Muscle of arm (tissue), 12 donors: ENCODE results near the gene PSME3IP1. TPM values are rescaled to one million over a fixed set of nuclear protein-coding genes. Genes with fewer than 3 reads are reported as not detected.
"Not testable (repeated sequence)": the region's sequence is repeated elsewhere in the genome, so short reads cannot be mapped to it uniquely, and the experiment has no call there.

ENCODE experiments used
- DNase-seq: peaks from one replicate; pipeline ENCODE4 v3.0.0-alpha.2; 2013
- polyA plus RNA-seq, 12 donors: library from polyadenylated mRNA; unstranded; fragments of 120-200 nt; gene quantifications; one replicate each; pipeline ENCODE4 v1.2.1, GENCODE V29; 2013; ENCODE audit not compliant: insufficient read length in 12 of 12

PSME3IP1 gene
- polyA plus RNA-seq, 12 donors: 46.4 to 99.6 (median 60.1) TPM; not detected in 1

DNA sequence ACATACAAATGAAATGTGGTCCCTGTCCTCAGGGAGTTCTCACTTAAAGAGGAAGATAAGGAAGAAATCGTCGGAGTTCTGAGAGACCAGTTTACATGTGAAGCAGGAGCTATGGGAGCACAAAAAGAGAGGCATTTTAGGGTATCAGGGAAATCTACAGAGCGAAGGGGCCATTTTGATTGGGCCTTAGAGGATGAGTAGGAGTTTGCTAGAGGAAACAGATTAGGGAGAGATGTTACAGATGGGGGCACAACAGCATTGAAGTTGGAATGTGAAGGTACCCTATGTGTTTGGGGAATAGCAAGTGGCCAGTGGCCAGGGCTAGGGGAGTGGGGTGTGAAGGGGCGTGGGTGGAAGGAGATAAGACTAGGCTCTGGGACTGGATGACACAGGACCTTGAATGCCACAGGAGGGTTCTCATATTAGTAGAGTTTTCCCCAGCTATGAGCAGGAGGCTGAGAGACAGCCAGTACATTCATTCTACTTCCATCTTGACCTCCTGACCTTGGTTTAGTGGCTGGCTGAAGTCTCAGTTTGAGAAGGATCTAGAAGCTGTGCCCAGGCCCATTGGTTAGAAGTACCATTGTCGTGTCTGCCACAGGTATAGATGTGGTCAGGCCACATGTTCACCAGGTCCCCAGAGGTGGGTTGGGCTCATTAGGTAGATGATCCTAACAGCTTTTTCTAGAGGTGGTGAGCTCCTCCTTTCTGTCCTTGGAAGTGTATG, 58.6 kb downstream of the PSME3IP1 start:
- DNase-seq: no peak

DNA sequence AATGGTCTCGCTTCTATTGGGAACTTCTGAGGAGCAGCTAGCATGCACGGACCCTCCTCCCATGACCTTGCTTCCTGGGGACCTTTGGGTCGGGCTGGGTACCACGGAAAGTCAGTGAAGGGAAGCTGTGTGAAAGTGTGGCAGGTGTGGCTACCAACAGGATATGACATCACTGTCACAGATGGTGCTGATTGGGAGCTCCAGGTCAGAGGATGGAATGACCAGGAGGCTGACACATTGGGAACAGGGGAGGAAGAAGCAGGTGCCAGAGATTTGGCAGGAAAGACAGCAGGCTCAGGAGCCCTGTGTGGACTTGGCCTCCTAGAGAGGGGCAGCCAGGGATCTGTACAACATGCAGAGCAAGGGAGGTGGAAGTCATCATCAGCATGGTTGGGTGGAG, 59.4 kb downstream of the PSME3IP1 start:
- no peak for DNase-seq

DNA sequence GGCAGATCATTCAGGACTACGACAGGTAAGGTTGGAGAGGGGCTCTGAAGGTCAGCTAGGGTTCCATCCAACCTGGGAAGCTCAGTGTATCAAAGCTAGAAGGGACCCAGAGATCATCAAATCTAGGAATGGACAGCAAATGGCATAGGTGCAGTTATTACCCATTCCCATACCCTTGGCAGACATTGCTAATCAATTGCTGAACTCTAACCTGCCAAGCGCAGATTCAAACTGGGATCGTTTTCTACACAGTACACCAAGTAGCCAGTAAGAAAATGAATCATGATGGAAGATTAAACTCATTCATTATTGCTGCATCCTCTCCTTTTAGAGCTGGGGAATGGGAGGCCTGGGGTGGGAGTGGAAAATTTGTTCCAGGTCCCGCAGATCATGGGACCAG, 59.9 kb downstream of the PSME3IP1 start:
- DNase-seq: no peak

DNA sequence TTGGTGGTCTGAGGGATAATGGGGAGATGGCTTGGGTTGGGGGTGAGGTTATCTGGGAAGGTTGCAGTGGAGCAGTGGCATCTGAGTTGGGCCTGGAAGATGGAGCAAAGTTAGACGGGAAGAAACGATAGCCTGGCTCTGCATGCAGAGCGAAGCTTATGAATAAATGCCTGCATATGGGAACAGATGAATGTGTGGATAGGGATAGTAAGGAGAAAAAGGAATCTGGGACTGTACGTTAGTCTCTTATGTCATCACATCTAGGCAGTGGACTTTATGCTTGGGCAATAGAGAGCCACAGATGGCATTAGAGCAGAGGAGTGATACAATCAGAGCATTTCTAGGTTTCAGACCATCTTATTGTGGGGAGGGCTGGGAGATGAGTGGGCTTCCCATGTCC, 60.5 kb downstream of the PSME3IP1 start:
- DNase-seq: no peak

DNA sequence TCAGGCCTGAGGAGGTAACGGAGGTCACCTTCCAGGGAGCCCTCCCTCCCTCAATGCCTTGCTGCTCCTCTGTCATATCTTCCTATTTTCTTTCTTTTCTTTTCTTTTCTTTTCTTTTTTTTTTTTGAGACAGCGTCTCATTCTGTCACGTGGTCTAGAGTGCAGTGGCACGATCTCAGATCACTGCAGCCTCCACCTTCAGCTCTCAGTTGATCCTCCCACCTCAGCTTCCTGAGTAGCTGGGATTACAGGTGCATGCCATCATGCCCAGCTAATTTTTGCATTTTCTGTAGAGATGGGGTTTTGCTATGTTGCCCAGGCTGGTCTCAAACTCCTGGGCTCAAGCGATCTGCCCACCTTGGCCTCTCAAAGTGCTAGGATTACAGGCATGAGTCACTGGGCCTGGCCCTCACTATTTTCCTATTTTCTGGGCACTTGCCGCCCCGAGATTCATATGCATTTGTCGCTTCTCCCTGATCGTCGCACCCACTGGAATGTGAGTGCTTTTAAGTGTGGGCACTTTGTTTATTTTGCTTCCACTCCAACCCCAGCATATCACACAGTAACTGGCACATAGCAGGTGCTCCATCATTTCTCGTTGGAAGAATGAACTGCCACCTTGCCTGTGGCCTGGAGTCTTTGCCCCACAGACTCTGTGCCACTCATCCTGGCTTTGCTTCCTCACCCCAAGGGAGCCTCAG, 61.7 kb downstream of the PSME3IP1 start:
- no peak for DNase-seq

DNA sequence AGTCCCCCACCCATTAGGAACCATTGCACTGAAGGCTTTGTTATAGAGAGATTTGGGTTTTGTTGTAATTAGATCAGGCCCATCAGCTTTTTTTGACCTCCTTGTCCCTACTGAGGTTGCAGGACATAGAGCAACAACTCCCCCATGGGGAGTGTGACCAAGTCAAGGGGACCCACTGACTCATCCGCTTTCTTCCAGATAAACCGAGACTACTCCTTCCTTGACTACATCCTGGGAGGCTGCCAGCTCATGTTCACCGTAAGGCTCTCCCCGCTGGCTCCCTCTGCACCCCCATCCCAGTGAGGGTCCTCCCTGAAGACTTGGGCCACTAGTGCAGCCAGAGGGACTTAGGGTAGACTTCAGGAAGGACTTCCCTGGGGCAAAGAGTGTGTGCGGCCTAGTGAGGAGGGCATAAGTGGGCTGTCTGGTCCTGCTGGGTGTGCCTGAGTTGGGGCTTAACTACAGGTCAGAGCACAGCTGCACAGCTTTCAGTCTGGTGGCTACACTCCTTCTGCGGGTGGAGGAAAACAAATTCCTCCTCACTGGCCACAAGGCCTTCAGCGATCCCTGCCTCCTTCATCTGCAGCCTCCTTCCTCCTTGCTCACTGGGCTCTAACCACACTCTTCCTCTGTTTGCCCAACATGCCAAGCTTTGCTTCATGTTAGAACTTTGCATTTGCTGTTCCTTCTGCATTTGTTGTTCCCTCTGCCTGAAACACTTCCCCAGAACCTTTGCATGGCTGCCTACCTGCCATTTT, 62.4 kb downstream of the PSME3IP1 start:
- DNase-seq: no peak

DNA sequence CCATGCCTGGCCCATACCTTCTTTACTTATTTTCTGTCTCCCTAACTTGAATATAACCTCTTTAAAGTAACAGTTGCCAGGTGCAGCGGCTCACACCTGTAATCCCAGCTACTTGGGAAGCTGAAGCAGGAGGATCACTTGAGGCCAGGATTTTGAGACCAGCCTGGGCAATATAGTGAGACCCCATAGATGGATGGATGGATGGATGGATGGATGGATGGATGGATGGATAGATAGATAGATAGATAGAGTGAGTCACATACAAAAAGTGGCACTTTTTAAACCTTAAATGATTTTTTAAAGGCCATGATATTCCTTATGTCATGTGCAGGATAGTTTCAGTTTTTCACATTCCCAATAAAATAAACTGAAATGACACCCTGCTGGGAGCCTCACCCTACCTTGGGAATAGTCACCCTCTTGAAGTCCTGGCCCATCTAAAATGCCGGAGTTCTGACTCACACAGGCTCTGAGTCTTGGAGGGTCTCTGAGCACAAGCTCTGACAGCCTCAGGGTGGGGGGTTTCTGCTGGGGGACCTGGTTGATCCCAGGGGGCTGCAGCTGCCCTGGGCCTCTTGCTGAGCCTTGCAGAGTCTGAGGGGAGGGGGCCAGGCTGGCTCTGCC, 67.3 kb downstream of the PSME3IP1 start:
- no peak for DNase-seq

DNA sequence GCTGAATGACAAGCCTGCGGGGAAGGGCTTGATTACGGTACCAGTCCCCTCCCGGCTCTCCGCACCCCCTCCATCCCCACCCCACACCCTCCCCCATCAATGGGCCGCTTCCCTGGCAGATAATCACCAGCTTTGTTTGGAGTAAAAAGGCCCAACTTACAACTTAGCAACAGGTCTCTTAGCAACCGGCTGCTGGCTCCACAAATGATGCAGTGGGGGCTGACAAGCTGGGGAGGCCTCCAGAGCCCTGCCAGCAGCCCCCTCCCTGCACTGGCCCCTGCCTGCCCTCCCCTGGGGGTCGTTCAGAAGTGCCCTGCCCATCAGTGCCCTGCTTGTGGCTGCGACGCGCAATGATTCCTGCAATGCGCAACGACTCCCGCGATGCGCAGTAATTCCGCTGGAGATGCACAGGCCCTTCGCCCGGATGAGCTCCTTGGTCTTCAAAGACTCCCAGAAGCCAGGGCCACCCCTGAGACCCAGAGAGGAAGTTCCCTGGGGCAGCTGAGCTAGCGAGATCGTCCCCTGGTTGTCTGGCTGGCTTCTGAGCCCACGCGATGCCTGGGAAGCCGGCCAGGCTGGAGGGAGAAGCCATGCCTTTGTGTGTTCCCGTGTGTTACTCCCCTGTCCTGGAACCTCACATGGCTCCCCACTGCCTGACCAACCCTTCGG, 70.2 kb downstream of the PSME3IP1 start:
- DNase-seq: peak; percentile 49

DNA sequence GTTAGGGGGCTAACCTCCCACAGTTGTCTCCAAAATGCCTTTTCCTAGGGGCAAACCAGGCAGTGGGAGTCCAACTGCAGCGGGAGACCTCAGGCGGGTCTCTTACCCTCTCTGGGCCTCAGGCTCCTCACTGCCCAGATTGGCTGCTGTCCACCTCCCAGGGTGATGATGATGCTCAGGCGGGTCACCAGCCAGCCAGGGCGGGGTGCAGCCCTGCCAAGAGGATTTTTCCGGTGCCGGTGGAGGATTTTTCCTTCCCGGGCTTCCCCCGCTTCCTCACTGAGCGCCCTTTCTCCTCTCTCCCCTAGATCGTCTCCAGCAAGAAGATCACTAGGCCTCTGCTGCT, 70.7 kb downstream of the PSME3IP1 start:
- no peak for DNase-seq

DNA sequence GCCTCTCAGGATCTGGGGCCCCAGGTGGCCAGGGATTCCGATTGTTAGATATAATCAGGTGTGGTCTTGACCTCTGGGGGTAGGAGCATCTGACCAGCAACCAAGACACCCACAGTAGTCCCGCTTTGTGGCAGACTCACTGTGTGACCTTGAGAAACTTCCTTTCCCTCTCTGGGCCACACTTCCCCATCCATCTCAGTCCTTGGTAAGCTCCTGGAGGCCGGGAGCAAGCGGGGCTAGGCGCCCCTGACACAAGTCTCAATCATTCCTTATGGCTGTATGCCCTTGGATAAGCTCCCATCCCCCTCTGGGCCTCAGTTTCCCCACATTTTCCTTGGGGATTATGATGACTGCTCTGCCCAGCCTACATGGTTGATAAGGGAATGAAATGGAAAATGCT, 72.2 kb downstream of the PSME3IP1 start:
- DNase-seq: no peak

DNA sequence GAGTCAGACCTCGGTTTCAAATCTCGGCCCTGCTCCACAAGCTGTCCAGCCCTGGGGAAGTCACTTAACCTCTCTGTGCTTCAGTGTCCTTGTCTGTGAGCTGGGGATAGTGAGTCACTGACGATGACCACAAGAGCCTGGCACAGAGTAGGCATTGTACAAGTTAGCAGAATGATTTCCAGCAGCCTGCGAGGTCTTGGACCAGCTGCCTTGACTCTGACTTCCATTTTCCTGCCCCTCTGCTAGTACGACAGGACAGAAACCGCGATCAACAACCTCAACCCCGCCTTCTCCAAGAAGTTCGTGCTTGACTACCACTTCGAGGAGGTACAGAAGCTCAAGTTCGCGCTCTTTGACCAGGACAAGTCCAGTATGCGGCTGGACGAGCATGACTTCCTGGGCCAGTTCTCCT, 72.8 kb downstream of the PSME3IP1 start:
- no peak for DNase-seq

DNA sequence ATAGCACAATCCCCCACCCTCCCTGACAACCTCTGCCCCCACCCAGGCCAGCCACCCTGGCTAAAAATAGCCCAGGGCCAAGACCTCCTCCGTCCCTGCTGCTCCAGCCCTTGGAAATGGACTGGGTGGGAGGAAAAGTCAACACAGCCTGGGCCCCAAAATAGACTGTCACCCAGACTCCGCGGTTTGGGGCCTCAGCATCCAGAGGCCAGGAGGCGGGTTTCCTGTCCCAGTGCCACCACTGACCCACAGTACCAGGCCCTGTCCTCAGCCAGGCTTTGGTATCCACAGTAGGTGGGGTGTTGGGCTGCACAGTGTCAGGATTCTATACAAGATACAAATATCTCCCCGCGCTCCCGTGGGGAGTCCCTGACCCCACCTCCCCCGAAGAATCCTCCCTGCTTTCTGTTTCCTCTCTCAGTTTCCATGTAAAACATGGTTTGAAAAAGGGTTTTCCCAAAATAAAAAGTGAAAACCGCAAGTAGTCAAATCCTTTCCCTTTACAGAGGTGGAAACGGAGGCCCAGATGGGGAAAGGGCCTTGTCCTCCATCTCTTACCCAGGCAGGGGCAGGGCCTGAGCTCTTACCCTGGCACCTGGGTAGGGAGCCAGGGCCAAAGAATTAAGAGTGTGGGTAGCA, 73.3 kb downstream of the PSME3IP1 start:
- DNase-seq: no peak

DNA sequence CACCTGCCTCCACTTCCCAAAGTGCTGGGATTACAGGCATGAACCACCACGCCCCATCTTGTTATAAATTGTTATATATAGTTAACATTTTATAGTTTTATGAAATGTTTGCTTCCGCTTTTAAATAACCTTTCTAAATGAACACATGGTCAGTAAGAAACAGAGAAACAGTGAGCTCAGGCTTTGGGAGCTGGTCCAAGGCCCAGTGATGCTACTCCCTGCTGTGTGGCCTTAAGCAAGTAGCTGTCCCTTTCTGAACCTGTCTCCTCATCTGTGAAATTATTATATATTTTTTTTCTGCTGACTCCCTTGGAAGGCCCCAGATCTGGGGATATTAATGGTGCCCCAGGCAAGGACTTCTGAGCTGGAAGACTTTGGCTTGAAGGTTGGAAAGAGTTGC, 74.4 kb downstream of the PSME3IP1 start:
- no peak for DNase-seq

DNA sequence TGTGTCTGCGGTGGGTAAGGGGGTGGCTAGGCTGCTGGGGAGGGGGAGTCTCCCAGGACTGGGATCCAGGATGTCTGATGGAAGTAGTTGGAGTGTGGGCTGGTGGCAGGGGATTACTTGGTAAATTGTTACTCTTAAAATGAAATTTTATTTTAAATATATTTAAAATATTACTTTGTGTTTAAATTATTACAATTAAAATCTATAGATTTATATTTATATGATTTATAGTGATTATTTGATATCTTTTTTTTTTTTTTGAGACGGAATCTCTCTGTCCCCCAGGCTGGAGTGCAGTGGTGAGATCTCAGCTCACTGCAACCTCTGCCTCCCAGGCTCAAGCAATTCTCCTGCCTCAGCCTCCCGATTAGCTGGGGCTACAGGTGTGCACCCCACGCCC, 74.9 kb downstream of the PSME3IP1 start:
- no peak for DNase-seq

DNA sequence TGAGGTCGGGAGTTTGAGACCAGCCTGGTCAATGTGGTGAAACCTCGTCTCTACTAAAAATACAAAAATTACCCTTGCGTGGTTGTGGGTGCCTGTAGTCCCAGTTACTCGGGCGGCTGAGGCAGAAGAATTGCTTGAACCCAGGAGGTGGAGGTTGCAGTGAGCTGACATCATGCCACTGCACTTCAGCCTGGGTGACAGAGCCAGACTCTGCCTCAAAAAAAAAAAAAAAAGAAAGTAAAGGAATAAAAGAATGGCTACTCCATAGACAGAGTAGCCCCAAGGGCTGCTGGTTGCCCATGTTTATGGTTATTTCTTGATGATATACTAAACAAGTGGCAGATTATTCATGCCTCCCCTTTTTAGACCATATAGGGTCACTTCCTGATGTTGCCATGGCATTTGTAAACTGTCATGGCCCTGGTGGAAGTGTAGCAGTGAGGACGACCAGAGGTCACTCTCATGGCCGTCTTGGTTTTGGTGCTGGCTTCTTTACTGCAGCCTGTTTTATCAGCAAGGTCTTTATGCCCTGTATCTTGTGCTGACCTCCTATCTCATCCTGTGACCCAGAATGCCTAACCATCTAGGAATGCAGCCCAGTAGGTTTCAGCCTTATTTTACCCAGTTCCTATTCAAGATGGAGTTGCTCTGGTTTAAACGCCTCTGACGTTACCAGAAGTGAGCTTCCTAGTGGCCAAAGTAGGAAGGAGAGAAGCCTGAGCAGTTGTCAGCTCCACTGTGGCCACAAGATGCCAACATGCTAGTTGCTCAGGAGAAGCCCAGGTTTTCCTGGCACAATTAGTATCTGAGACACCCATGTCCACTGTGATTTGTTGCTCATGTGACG, 76.4 kb downstream of the PSME3IP1 start:
- not testable (repeated sequence) for DNase-seq

DNA sequence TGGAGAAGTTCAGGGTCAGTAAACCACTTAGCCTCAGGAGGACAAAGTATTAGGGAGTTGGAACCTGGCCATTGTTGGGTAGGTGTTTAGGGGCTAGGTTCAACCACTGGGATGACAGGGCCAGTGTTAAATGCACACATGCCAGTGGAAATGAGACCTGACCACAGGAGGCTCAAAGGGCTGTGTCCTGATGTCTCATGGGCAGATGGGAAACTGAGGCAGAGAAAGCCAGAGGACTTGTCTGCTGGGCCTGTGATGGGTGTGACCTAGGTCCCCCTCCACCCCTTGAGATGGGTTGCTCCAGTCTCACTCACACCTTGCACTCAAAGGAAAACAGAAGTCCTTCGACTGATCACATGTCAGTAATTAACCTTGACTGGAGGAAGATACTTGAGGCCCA, 77.4 kb downstream of the PSME3IP1 start:
- no peak for DNase-seq

DNA sequence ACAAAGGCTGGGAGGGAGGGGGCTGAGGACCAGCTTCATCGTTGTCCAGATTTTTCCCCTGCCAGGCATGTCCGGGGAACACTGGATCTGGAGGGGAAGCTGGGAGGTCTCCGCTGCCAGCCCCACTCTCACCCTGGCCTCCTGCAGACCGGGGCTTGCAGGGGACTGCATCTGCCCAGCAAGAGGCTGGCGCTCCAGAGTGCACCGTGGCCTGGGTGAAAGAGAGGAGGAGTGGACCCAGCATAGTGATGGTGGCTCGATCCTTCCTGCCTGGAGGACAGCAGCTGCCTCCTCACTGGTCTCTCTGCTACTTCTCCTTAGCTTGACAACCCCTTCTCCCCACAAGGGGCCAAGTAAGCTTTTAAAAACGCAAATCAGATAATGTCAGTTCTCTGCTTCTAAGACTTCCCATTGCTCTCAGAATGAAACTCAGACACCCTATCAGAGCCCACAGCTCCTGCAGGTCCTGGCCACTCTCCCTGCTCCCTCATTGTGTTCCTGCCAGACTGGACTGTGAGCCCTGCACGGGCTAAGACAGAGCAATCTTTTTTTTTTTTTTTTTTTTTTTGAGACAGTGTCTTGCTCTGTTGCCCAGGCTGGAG, 78.4 kb downstream of the PSME3IP1 start:
- no peak for DNase-seq

DNA sequence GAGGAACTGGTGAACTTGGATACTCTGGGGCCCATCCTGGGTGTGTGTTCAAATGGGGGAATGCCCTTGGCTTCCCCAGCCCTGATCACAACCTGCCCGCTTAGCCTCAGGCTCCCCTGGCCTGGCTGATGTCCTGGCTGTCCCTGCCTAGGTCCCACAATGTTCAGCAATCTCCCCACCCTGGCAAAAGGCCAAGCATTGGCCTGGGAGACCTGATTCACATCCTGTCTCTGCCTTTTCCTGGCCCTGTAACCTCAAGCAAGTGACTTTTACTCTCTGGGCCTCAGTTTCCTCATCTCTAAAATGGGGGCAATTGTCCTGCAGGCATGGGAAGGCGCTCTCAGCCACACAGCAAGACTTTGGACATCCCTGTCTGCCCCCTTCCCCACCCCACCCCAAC, 79.1 kb downstream of the PSME3IP1 start:
- DNase-seq: no peak

DNA sequence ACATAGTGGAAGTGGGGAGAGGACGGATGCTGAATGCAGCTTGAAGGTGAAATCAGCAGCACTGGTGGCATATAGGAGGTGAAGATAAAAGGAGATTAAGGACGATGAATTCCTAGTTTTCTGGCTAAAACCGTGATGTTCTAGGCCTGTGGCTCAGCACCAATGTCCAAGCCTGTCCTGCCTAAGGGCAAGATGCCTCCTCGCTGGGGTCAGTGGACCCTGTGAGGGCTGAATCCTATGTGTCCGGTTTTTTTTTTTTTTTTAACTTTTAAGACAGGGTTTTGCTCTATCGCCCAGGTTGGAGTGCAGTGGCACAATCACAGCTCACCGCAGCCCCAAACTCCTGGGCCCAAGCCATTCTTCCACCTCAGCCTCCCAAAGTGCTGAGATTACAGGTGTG, 80.7 kb downstream of the PSME3IP1 start:
- no peak for DNase-seq

DNA sequence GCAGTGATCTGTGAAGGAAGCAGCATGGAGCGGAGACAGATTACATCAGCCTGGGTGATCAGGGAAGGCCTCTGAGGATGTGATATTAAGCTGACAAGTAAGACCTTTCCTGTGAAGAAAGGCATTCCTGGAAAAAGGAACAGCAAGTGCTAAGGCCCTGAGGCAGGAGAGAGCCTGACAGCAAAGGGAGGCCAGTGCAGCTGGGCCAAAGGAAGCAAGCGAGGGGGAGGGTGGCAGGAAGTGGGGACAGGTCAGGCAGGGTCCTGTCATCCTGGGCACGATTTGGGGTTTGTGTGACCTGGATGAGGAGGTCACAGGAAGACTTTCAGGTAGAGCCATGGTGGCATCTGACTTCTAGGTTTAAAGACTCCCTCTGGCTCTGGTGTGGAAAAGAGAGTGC, 81.1 kb downstream of the PSME3IP1 start:
- no peak for DNase-seq
